H1 (cell line): ENCODE results near the gene ABHD18. TPM values are rescaled to one million over a fixed set of nuclear protein-coding genes. Genes with fewer than 3 reads are reported as not detected.

Experiments
- CTCF ChIA-PET: fragments of 300-600 bp; sonication (Branson Sonifier 250); formaldehyde crosslinking; loops from one replicate; lab custom pipeline; 2021; ENCODE audit not compliant: partially characterized antibody; lab: Charles Lee
- POLR2A ChIA-PET: fragments of 300-600 bp; sonication (Branson Sonifier 250); formaldehyde crosslinking; loops from one replicate; lab custom pipeline; 2021; ENCODE audit warnings: inconsistent platforms; ENCODE audit not compliant: partially characterized antibody; lab: Charles Lee
- DNase-seq, 2 experiments: peaks; one replicate each; pipeline versions ENCODE4 v3.0.0 to v3.0.0-alpha.2; 2010 to 2022; ENCODE audit warnings: low spot score in 2 of 2, low read depth in 1 of 2, mixed read lengths in 1 of 2
- FAIRE-seq: peaks from 2 replicates; lab custom pipeline; 2011; peaks lifted over from hg19 to GRCh38; lab: Jason Lieb, UNC
- H2AFZ ChIP-seq: 2 replicates; pipeline ENCODE4 v1.8.1; 2012; ENCODE audit warnings: low read length, inconsistent platforms
- H2AK5ac ChIP-seq: 2 replicates; pipeline ENCODE4 v1.6.1; 2013; ENCODE audit warnings: low read depth, low read length
- H2BK120ac ChIP-seq: replicated peaks from 2 replicates; pipeline ENCODE3; 2013; ENCODE audit warnings: low read depth, low read length, inconsistent platforms
- H2BK12ac ChIP-seq: 2 replicates; pipeline ENCODE4 v1.6.1; 2013; ENCODE audit warnings: low read depth, low read length
- H2BK15ac ChIP-seq: 2 replicates; pipeline ENCODE4 v1.6.1; 2013; ENCODE audit warnings: low read length
- H2BK20ac ChIP-seq: 2 replicates; pipeline ENCODE4 v1.6.1; 2013; ENCODE audit warnings: low read length
- H2BK5ac ChIP-seq: 2 replicates; pipeline ENCODE4 v1.6.1; 2013; ENCODE audit warnings: low read depth, low read length
- H3K14ac ChIP-seq: 2 replicates; pipeline ENCODE4 v1.6.1; 2013; ENCODE audit warnings: inconsistent platforms; ENCODE audit not compliant: insufficient read length
- H3K18ac ChIP-seq: 2 replicates; pipeline ENCODE4 v1.6.1; 2013; ENCODE audit warnings: low read length; ENCODE audit errors: extremely low read depth
- H3K23ac ChIP-seq: 2 replicates; pipeline ENCODE4 v1.6.1; 2013; ENCODE audit warnings: inconsistent platforms; ENCODE audit not compliant: insufficient read length
- H3K23me2 ChIP-seq: 2 replicates; pipeline ENCODE4 v1.6.1; 2013; ENCODE audit warnings: low read depth, low read length
- H3K27ac ChIP-seq: 2 replicates; pipeline ENCODE4 v1.6.1; 2011; ENCODE audit warnings: low read depth, low read length, inconsistent platforms
- H3K27me3 ChIP-seq, 4 experiments: replicated peaks in 1 of 4; 1 replicate in 1 of 4; 2 replicates in 3 of 4; pipeline versions ENCODE4 v1.6.1 to v1.8.1; 2011 to 2013; ENCODE audit warnings: low read length in 3 of 4, mild to moderate bottlenecking in 3 of 4, inconsistent platforms in 2 of 4, mixed read lengths in 2 of 4, moderate library complexity in 1 of 4; ENCODE audit not compliant: control insufficient read depth in 3 of 4, insufficient read depth in 3 of 4; ENCODE audit errors: extremely low read depth in 1 of 4
- H3K36me3 ChIP-seq, 4 experiments: 2 replicates each; pipeline versions ENCODE4 v1.6.1 to v1.8.1; 2011 to 2013; ENCODE audit warnings: mild to moderate bottlenecking in 4 of 4, low read length in 3 of 4, moderate library complexity in 2 of 4, control low read depth in 1 of 4, inconsistent platforms in 1 of 4; ENCODE audit not compliant: insufficient read depth in 4 of 4, control insufficient read depth in 2 of 4
- H3K4ac ChIP-seq: replicated peaks from 2 replicates; pipeline ENCODE3; 2013; ENCODE audit warnings: low read length, low read depth, mixed read lengths, inconsistent platforms; ENCODE audit not compliant: insufficient read length
- H3K4me1 ChIP-seq, 4 experiments: replicated peaks in 1 of 4; 1 replicate in 1 of 4; 2 replicates in 3 of 4; pipeline versions ENCODE4 v1.6.1 to v1.8.1; 2011 to 2013; ENCODE audit warnings: low read length in 3 of 4, inconsistent platforms in 2 of 4, mixed read lengths in 1 of 4; ENCODE audit not compliant: insufficient read depth in 4 of 4, control insufficient read depth in 3 of 4
- H3K4me2 ChIP-seq, 2 experiments: 2 replicates each; pipeline versions ENCODE4 v1.6.1 to v1.8.1; 2011 to 2013; ENCODE audit warnings: low read depth in 2 of 2, low read length in 2 of 2, control low read depth in 1 of 2, inconsistent platforms in 1 of 2, mild to moderate bottlenecking in 1 of 2; ENCODE audit not compliant: insufficient read depth in 1 of 2
- H3K4me3 ChIP-seq, 4 experiments: fragments of 200-600, 300-600 bp in 1 of 4; sonication (generic), shearing (Covaris generic), sonication (Bioruptor Twin) in 1 of 4; 2 replicates each; pipeline versions ENCODE4 v1.5.1 to v1.8.1; 2011 to 2016; ENCODE audit warnings: low read length in 4 of 4, low read depth in 3 of 4, control low read depth in 2 of 4, inconsistent platforms in 2 of 4, mild to moderate bottlenecking in 2 of 4, mixed read lengths in 1 of 4, moderate library complexity in 1 of 4; ENCODE audit not compliant: insufficient read depth in 2 of 4; ENCODE audit errors: extremely low read depth in 1 of 4
- H3K56ac ChIP-seq: replicated peaks from 2 replicates; pipeline ENCODE3; 2013; ENCODE audit warnings: low read depth, mild to moderate bottlenecking, mixed read lengths, low read length, inconsistent platforms; ENCODE audit not compliant: insufficient read length
- H3K79me1 ChIP-seq: 2 replicates; pipeline ENCODE4 v1.6.1; 2013; ENCODE audit warnings: low read depth, low read length, control low read depth
- H3K79me2 ChIP-seq, 2 experiments: 2 replicates each; pipeline versions ENCODE4 v1.6.1 to v1.8.1; 2012 to 2013; ENCODE audit warnings: low read length in 2 of 2, mild to moderate bottlenecking in 2 of 2, inconsistent platforms in 1 of 2; ENCODE audit not compliant: insufficient read depth in 2 of 2, control insufficient read depth in 1 of 2
- H3K9ac ChIP-seq, 4 experiments: replicated peaks in 1 of 4; 1 replicate in 1 of 4; 2 replicates in 3 of 4; pipeline versions ENCODE4 v1.6.1 to v1.8.1; 2011 to 2013; ENCODE audit warnings: low read depth in 3 of 4, low read length in 3 of 4, control low read depth in 2 of 4, mild to moderate bottlenecking in 2 of 4, moderate library complexity in 2 of 4, inconsistent platforms in 1 of 4; ENCODE audit errors: extremely low read depth in 1 of 4
- H3K9me3 ChIP-seq, 2 experiments: 2 replicates each; pipeline versions ENCODE4 v1.6.1 to v1.8.1; 2012 to 2013; ENCODE audit warnings: mild to moderate bottlenecking in 2 of 2, moderate library complexity in 2 of 2, control low read depth in 1 of 2, inconsistent platforms in 1 of 2, low read depth in 1 of 2, low read length in 1 of 2, mixed read lengths in 1 of 2; ENCODE audit not compliant: insufficient read depth in 2 of 2
- H4K20me1 ChIP-seq, 2 experiments: replicated peaks in 1 of 2; 2 replicates each; pipeline versions ENCODE3 to v1.8.1; 2011 to 2013; ENCODE audit warnings: inconsistent platforms in 2 of 2, low read length in 2 of 2, mild to moderate bottlenecking in 1 of 2; ENCODE audit not compliant: insufficient read depth in 2 of 2, control insufficient read depth in 1 of 2
- H4K5ac ChIP-seq: 2 replicates; pipeline ENCODE4 v1.6.1; 2013; ENCODE audit warnings: low read length, low read depth, mixed read lengths, inconsistent platforms; ENCODE audit not compliant: insufficient read length
- H4K8ac ChIP-seq: 2 replicates; pipeline ENCODE4 v1.8.0; 2013; ENCODE audit warnings: mild to moderate bottlenecking, moderate library complexity, low read length, inconsistent platforms; ENCODE audit not compliant: insufficient read depth; ENCODE audit errors: extremely low read depth
- H4K91ac ChIP-seq: replicated peaks from 2 replicates; pipeline ENCODE3; 2013; ENCODE audit warnings: low read length, mixed read lengths, inconsistent platforms; ENCODE audit not compliant: insufficient read length
- ASH2L ChIP-seq: fragments of 200-600, 300-600 bp; sonication (generic); IDR thresholded peaks from one replicate; pipeline ENCODE4 v1.7.1; 2017; ENCODE audit warnings: low read length
- CBX8 ChIP-seq: fragments of 300-800, 300-1000 bp; sonication (generic); IDR thresholded peaks from 2 replicates; pipeline ENCODE4 v1.7.1; 2016; ENCODE audit warnings: low read depth, low read length, borderline replicate concordance
- EZH2 ChIP-seq: fragments of 200-600 bp; sonication (generic); IDR thresholded peaks from 2 replicates; pipeline ENCODE4 v1.7.1; 2012; ENCODE audit warnings: low read depth, mild to moderate bottlenecking, moderate library complexity, low read length, inconsistent platforms; ENCODE audit not compliant: severe bottlenecking
- KDM4A ChIP-seq: IDR thresholded peaks from one replicate; pipeline ENCODE4 v1.7.1; 2012; ENCODE audit warnings: low read depth, mild to moderate bottlenecking, moderate library complexity, low read length, inconsistent platforms; ENCODE audit not compliant: severe bottlenecking
- PHF8 ChIP-seq: fragments of 200-600 bp; sonication (generic); conservative IDR thresholded peaks from 2 replicates; pipeline ENCODE4 v1.7.1; 2012; ENCODE audit warnings: low read depth, mild to moderate bottlenecking, inconsistent platforms, low read length, moderate library complexity
- RFX5 ChIP-seq: IDR thresholded peaks from 2 replicates; pipeline ENCODE4 v1.6.1; 2011; ENCODE audit warnings: low read depth, low read length, improper control_type of control experiment, borderline replicate concordance
- RXRA ChIP-seq: IDR thresholded peaks from 2 replicates; pipeline ENCODE4 v1.6.1; 2011; ENCODE audit warnings: low read depth, mild to moderate bottlenecking, low read length, moderate library complexity; ENCODE audit not compliant: insufficient read depth
- SIN3A ChIP-seq, 2 experiments: IDR thresholded peaks in 1 of 2; conservative IDR thresholded peaks in 1 of 2; 2 replicates each; pipeline ENCODE4 v1.6.1; 2011 to 2012; ENCODE audit warnings: low read length in 2 of 2, improper control_type of control experiment in 1 of 2, low read depth in 1 of 2, mild to moderate bottlenecking in 1 of 2
- SP1 ChIP-seq: IDR thresholded peaks from 2 replicates; pipeline ENCODE4 v1.6.1; 2011; ENCODE audit warnings: low read depth, low read length
- TCF12 ChIP-seq: IDR thresholded peaks from 2 replicates; pipeline ENCODE4 v1.6.1; 2011; ENCODE audit warnings: low read depth, mild to moderate bottlenecking, low read length
- whole genome bisulfite sequencing, 2 experiments: shearing (Covaris generic) in 1 of 2; methylation state at CpG; one replicate each; pipeline versions ENCODE4 v1.1.6 to v1.1.7; 2013 to 2015; ENCODE audit warnings: low lambda C conversion rate in 2 of 2, mixed read lengths in 2 of 2, inconsistent platforms in 1 of 2, low coverage in 1 of 2, missing lambda C conversion rate in 1 of 2; ENCODE audit not compliant: insufficient replicate concordance in 2 of 2, insufficient coverage in 1 of 2, insufficient read length in 1 of 2; ENCODE audit errors: extremely low coverage in 1 of 2, missing lambda C conversion rate in 1 of 2; 5-methylcytosine and 5-hydroxymethylcytosine counted together
- polyA plus RNA-seq, 7 experiments: library from polyadenylated mRNA; depleted of rRNA in 3 of 7; stranded (reverse) in 5 of 7; unstranded in 2 of 7; fragments of >200 nt in 5 of 7; fragments of 200-250 nt in 2 of 7; gene quantifications; 1 replicate in 5 of 7; 2 replicates in 1 of 7; 4 replicates in 1 of 7; pipeline versions ENCODE4 v1.2.1 to v1.2.3, GENCODE V29; 2011 to 2013; ENCODE audit warnings: missing spikeins in 2 of 7, mixed read lengths in 2 of 7
- total RNA-seq: library from RNA; stranded (reverse); fragmentation: NEBNext Ultra II Directional; extraction: Animal tissue kit (Norgen Biotek cat#: 25700); gene quantifications from 2 replicates; pipeline ENCODE4 v1.2.1, GENCODE V29; 2021
- TF ChIP-seq, protein P1 (sequence below): IDR thresholded peaks from 2 replicates; pipeline ENCODE4 v1.6.1; 2012; ENCODE audit warnings: low read length, inconsistent platforms
- TF ChIP-seq, protein P2 (sequence below): IDR thresholded peaks from 2 replicates; pipeline ENCODE4 v1.6.1; 2012; ENCODE audit warnings: inconsistent platforms

Gene ABHD18
- total and polyA plus RNA-seq, 2 of the 8 experiments (the other 6 are each of a cell fraction or from before 2014, with no cell fraction given) = 2.7 to 17.0 TPM

DNA sequence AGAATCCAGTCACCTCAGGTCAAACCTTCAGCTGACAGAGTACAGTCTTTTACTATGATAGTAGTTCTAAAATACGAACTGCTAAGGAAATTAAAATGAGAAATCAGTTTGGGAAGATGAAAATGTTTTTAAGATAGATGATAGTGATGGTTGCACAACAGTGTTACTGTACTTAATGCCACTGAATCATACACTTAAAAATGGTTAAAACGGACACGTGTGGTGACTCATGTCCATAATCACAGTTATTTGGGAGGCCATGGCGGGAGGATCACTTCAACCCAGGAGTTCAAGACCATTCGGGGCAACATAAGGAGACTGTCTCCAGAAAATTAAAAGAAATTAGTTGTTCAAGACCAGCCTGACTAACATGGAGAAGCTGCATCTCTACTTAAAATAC, 41.4 kb downstream of the ABHD18 start:
- CTCF ChIA-PET = interaction anchor here (0.6 to 1.8 kb wide), 3 partner anchors 9 to 283 kb away, joined by 3 to 7 read pairs (median 6); no protein-coding TSS in a partner anchor
- POLR2A ChIA-PET = no interaction called here
- TF ChIP-seq, protein P1, sequence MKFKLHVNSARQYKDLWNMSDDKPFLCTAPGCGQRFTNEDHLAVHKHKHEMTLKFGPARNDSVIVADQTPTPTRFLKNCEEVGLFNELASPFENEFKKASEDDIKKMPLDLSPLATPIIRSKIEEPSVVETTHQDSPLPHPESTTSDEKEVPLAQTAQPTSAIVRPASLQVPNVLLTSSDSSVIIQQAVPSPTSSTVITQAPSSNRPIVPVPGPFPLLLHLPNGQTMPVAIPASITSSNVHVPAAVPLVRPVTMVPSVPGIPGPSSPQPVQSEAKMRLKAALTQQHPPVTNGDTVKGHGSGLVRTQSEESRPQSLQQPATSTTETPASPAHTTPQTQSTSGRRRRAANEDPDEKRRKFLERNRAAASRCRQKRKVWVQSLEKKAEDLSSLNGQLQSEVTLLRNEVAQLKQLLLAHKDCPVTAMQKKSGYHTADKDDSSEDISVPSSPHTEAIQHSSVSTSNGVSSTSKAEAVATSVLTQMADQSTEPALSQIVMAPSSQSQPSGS = no peak
- TF ChIP-seq SIN3A (conservative IDR thresholded peaks at IDR 0.05 in 1 of 2, IDR thresholded peaks at IDR 0.05 in 1 of 2; ENCODE audit: low read depth in 1 of 2, low read length in 2 of 2) (no peak), PHF8 (no peak), TCF12 (no peak), EZH2 (no peak), RFX5 (no peak), CBX8 (no peak), KDM4A (no peak), SP1 (no peak), ASH2L (no peak), RXRA (no peak)
- TF ChIP-seq, protein P2, sequence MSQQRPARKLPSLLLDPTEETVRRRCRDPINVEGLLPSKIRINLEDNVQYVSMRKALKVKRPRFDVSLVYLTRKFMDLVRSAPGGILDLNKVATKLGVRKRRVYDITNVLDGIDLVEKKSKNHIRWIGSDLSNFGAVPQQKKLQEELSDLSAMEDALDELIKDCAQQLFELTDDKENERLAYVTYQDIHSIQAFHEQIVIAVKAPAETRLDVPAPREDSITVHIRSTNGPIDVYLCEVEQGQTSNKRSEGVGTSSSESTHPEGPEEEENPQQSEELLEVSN = no peak

More for the DNA sequence above, 41.4 kb downstream of the ABHD18 start:
- H3K4me3 ChIP-seq = no peak overlapping the region
- no peaks in the 10 kb centered on the region for H3K23me2 ChIP-seq
- no peaks in the 10 kb centered on the region for H3K79me1 ChIP-seq
- no peaks in the 10 kb centered on the region for H3K9me3 ChIP-seq
- H3K36me3 ChIP-seq = peaks cover 0 to 1% (median 0%) of the 10 kb centered on the region in 4 experiments; a peak in 1 of 8 replicates
- H3K56ac ChIP-seq = no peak overlapping the region
- no peaks in the 10 kb centered on the region for H3K4me1 ChIP-seq
- H2BK15ac ChIP-seq = no peak overlapping the region
- H4K8ac ChIP-seq = no peak overlapping the region
- H4K5ac ChIP-seq = no peak overlapping the region
- no peak overlapping the region for H2BK120ac ChIP-seq
- H2BK5ac ChIP-seq = no peak overlapping the region
- DNase-seq (no peak), FAIRE-seq (no peak)
- H3K79me2 ChIP-seq = no peaks in the 10 kb centered on the region
- H3K4ac ChIP-seq = no peak overlapping the region
- H3K4me2 ChIP-seq = no peak overlapping the region
- H4K20me1 ChIP-seq = no peaks in the 10 kb centered on the region
- H3K27me3 ChIP-seq = no peaks in the 10 kb centered on the region
- 89 to 100% methylated on average over 1 to 5 of the region's 5 CpGs for WGBS, 2 experiments
- H2AK5ac ChIP-seq = no peak overlapping the region
- H2BK20ac ChIP-seq = no peak overlapping the region
- H3K14ac ChIP-seq = no peak overlapping the region
- no peak overlapping the region for H3K23ac ChIP-seq
- H3K27ac ChIP-seq = no peak overlapping the region
- no peak overlapping the region for H2AFZ ChIP-seq
- no peak overlapping the region for H3K18ac ChIP-seq
- H3K9ac ChIP-seq = no peak overlapping the region
- H4K91ac ChIP-seq = no peak overlapping the region
- no peak overlapping the region for H2BK12ac ChIP-seq
